ENCODE results near the gene KRT35.

Gene KRT35

DNA sequence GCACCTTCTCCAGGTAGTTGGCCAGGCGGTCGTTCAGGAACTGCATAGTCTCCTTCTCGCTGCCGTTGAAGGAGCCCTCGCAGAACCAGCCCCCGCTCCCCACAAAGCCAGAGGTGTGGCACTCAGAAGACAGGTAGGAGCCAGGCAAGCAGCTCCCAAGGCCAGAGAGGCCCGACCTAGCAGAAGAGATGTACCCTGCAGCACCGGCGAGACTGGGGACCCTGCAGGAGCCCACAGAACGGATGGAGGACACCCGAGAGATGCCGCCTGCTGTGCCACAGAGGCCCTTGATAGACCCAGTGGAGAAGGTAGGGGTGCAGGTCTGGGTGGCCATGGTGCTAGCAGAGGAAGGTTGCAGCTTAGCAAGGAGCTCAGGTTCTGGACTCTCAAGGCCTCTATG is 8.6 kb upstream of the KRT35 start, which contains the start of gene KRT36:
TSS of gene KRT36 (minus strand) at position 380 of the 400 bp plus-strand sequence. CDS start at position 334, 46 bp downstream.
- FAIRE-seq (no peak), DNase-seq (ENCODE audit: insufficient read length, low spot score) (no peak)
- TF ChIP-seq POLR2A (IDR thresholded peaks at IDR 0.05; ENCODE audit: low read depth, low read length): no peak

DNA sequence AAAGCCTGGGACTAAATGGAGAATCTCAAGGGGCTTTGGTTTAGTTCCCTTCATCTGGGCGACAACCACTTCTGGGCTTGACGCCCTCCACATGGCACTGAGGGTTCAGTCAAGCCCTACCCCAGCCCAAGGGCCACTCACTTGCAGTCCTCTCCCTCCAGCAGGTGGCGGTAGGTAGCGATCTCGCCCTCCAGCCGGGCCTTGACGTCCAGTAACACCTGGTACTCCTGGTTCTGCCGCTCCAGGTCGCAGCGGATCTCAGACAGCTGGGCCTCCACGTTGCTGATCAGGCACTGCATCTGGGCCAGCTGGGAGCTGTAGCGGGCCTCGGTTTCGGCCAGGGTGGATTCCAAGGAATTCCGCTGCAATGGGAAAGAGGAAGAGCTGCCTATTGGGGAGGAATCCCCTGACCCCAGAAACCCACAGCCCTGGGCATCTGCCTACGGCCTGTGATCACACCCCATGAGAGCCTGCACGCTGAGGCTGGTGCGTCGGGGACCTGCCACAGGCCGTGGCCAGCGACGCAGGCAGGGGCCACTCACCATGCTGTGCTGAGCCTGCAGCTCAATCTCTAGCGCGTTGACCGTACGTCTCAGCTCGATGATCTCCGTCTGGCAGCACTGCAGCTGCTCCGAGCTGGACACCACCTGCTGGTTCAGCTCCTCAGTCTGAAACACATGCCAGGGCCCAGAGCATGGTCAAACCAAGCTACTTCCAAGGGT is 6.0 kb upstream of the KRT35 start:
- FAIRE-seq: no peak
- DNase-seq (ENCODE audit: insufficient read length, low spot score): no peak
- no peak for TF ChIP-seq POLR2A (IDR thresholded peaks at IDR 0.05; ENCODE audit: low read depth, low read length)

- DNase-seq (ENCODE audit: insufficient read length, low spot score) (no peak), FAIRE-seq (no peak)
- no peak for TF ChIP-seq POLR2A (IDR thresholded peaks at IDR 0.05; ENCODE audit: low read depth, low read length)
Observed at GRCh38 chr17:41486316-41486715, 5.4 kb upstream of the KRT35 start.

DNA sequence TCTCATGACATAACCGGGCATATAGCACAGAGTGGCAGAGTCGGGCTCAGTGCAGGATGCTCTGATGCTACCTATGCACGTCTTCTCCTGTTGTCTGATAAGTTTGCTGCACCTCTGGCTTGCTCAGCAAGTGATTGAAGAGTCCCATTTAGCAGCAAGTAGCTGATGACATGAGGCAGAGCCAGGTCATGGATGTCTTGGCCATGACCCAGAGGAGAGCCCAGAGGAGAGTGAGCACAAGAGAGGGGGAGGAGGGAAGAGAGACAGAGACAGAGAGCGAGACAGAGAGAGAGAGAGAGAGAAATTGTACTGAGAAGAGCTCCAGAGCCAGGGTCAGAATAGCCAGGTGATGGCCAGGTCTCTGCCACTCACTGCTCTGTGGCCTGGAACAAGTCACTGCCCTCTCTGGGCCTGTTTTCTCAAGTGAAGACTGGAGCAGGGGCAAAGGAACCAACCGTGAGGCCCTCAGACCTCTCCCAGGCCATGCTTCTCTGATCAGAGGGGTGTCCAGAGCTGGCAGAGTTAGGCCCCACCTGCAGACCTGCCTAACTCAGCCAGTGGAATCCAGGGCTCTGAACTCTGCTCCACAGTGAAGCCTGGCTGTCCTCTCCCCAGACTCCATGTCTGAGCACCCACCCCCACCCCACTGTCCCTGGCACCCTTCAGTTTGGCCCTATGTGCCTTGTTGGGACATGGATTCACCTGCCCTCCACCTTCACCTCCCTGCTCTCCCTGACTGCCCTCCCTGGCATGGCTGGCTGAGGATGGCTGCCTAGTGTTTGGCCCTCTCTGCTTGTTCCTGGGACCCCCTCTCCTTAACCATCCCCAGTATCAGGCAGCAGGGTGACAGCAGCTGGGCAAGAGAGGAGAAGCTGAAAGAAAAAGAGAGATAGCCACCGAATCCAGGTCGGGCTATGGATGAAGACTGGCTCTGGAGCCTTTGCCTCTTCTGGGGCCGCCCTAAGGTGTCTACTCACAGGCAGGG is 4.3 kb upstream of the KRT35 start:
- no peak for FAIRE-seq
- no peak for TF ChIP-seq POLR2A (IDR thresholded peaks at IDR 0.05; ENCODE audit: low read depth, low read length)

GRCh38 chr17:41483991-41484826 is 3.3 kb upstream of the KRT35 start:
- DNase-seq (ENCODE audit: insufficient read length, low spot score): no peak
- TF ChIP-seq POLR2A (IDR thresholded peaks at IDR 0.05; ENCODE audit: low read depth, low read length): no peak
- FAIRE-seq: no peak

More for the DNA sequence above, 4.3 kb upstream of the KRT35 start:
- DNase-seq (ENCODE audit: insufficient read length, low spot score): no peak

GRCh38 chr17:41483531-41483930 is 2.6 kb upstream of the KRT35 start:
- DNase-seq (ENCODE audit: insufficient read length, low spot score) (no peak), FAIRE-seq (no peak)
- no peak for TF ChIP-seq POLR2A (IDR thresholded peaks at IDR 0.05; ENCODE audit: low read depth, low read length)

GRCh38 chr17:41480581-41480980 is 370 bp downstream of the KRT35 start:
- FAIRE-seq (no peak), DNase-seq (ENCODE audit: insufficient read length, low spot score) (no peak)
- TF ChIP-seq POLR2A (IDR thresholded peaks at IDR 0.05; ENCODE audit: low read depth, low read length): no peak

GRCh38 chr17:41480136-41480535 is 815 bp downstream of the KRT35 start:
- FAIRE-seq (no peak), DNase-seq (ENCODE audit: insufficient read length, low spot score) (no peak)
- TF ChIP-seq POLR2A (IDR thresholded peaks at IDR 0.05; ENCODE audit: low read depth, low read length): no peak

DNA sequence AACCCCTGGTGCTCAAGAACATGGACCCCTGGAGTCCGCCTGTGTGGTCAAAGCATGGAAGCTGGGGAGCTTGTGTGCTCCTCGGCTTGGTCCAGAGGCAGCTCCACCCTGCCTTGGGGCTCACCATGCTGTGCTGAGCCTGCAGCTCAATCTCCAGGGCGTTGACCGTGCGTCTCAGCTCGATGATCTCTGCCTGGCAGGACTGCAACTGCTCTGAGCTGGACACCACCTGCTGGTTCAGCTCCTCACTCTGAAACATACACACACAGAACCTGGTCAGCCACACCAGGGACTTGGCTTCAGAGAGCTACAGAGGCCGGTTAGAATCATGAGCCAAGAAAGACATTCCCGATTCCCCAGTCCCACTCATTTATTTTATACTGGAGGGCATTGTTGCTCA is 2.7 kb downstream of the KRT35 start:
- DNase-seq (ENCODE audit: insufficient read length, low spot score) (no peak), FAIRE-seq (no peak)
- TF ChIP-seq POLR2A (IDR thresholded peaks at IDR 0.05; ENCODE audit: low read depth, low read length): no peak

GRCh38 chr17:41476866-41477815 is 3.8 kb downstream of the KRT35 start:
- no peak for TF ChIP-seq POLR2A (IDR thresholded peaks at IDR 0.05; ENCODE audit: low read depth, low read length)
- DNase-seq (ENCODE audit: insufficient read length, low spot score): no peak
- FAIRE-seq: no peak

GRCh38 chr17:41475421-41475820 is 5.5 kb downstream of the KRT35 start:
- DNase-seq (ENCODE audit: insufficient read length, low spot score) (no peak), FAIRE-seq (no peak)
- TF ChIP-seq POLR2A (IDR thresholded peaks at IDR 0.05; ENCODE audit: low read depth, low read length): no peak

- no peak for TF ChIP-seq POLR2A (IDR thresholded peaks at IDR 0.05; ENCODE audit: low read depth, low read length)
- no peak for FAIRE-seq
- DNase-seq (ENCODE audit: insufficient read length, low spot score): no peak
Observed at GRCh38 chr17:41474863-41475262, 6.1 kb downstream of the KRT35 start.

- TF ChIP-seq POLR2A (IDR thresholded peaks at IDR 0.05; ENCODE audit: low read depth, low read length): no peak
- DNase-seq (ENCODE audit: insufficient read length, low spot score): no peak
- FAIRE-seq: no peak
Observed at GRCh38 chr17:41468346-41468745, 12.6 kb downstream of the KRT35 start.

All from H54 (cell line).